K562 (cell line): Measurements from ENCODE around the gene SLC22A23. TPM values are rescaled to one million over a fixed set of nuclear protein-coding genes. Genes with fewer than 3 reads are reported as not detected.

Source experiments
- ATAC-seq: fragments of 200-7000 bp; cut with Tn5 transposase; 3 replicates; pipeline ENCODE4 v1.9.1; 2020; ENCODE audit warnings: moderate library complexity
- BruUV-seq: library from RNA; stranded (reverse); fragments of 400-500 nt; replicated peaks from 2 replicates; lab custom pipeline; 2021; lab: Mats Ljungman, UMichigan
- CTCF ChIA-PET: fragments of 300-600 bp; formaldehyde crosslinking; extraction: SDS; loops from one replicate; lab custom pipeline; 2021; ENCODE audit warnings: low intra/inter-chr PET ratio; lab: Yijun Ruan, JAX
- POLR2A ChIA-PET: fragments of 300-600, 350-650 bp; sonication (Branson Sonifier 250); formaldehyde crosslinking; extraction: SDS; loops from one replicate; lab custom pipeline; 2021; ENCODE audit warnings: antibody characterized with exemption, inconsistent platforms; lab: Yijun Ruan, JAX
- DNase-seq, 4 experiments: peaks; one replicate each; pipeline versions ENCODE4 v3.0.0 to v3.0.0-alpha.2; 2011 to 2018; ENCODE audit warnings: low spot score in 3 of 4, mixed read lengths in 3 of 4; ENCODE audit errors: extremely low read depth in 1 of 4
- FAIRE-seq: peaks from 2 replicates; lab custom pipeline; 2011; peaks lifted over from hg19 to GRCh38; lab: Jason Lieb, UNC
- H2AFZ ChIP-seq: 2 replicates; pipeline ENCODE4 v1.6.0; 2011; ENCODE audit warnings: low read depth, low read length, control low read depth, inconsistent platforms
- H3K27ac ChIP-seq: fragments of 200-600 bp; 3 replicates; pipeline ENCODE4 v1.8.0; 2011; ENCODE audit warnings: low read depth, mild to moderate bottlenecking, control low read depth, inconsistent platforms, low read length, moderate library complexity, mixed read lengths; ENCODE audit errors: extremely low read depth
- H3K27me3 ChIP-seq, 2 experiments: fragments of 300-600 bp in 1 of 2; 2 replicates in 1 of 2; 3 replicates in 1 of 2; pipeline versions ENCODE4 v1.6.0 to v1.8.0; 2011; ENCODE audit warnings: inconsistent platforms in 2 of 2, low read length in 2 of 2, mild to moderate bottlenecking in 1 of 2, mixed read lengths in 1 of 2, moderate library complexity in 1 of 2; ENCODE audit not compliant: control insufficient read depth in 2 of 2, insufficient read depth in 2 of 2
- H3K36me3 ChIP-seq: fragments of 300-600 bp; 3 replicates; pipeline ENCODE4 v1.8.0; 2011; ENCODE audit warnings: mild to moderate bottlenecking, low read length, inconsistent platforms; ENCODE audit not compliant: control insufficient read depth, insufficient read depth
- H3K4me1 ChIP-seq, 2 experiments: fragments of 200-600 bp in 1 of 2; replicated peaks in 1 of 2; 2 replicates in 1 of 2; 3 replicates in 1 of 2; pipeline versions ENCODE4 v1.5.1 to v1.8.0; 2011; ENCODE audit warnings: inconsistent platforms in 2 of 2, low read length in 2 of 2, mild to moderate bottlenecking in 1 of 2, mixed read lengths in 1 of 2, moderate library complexity in 1 of 2; ENCODE audit not compliant: control insufficient read depth in 2 of 2, insufficient read depth in 2 of 2
- H3K4me2 ChIP-seq: 2 replicates; pipeline ENCODE4 v1.6.1; 2011; ENCODE audit warnings: low read length, control low read depth, inconsistent platforms, mixed read lengths; ENCODE audit not compliant: insufficient read depth
- H3K4me3 ChIP-seq: fragments of 200-600 bp; sonication (generic), shearing (Covaris generic); 2 replicates; pipeline ENCODE4 v1.5.1; 2016; ENCODE audit warnings: control low read depth, inconsistent platforms
- H3K79me2 ChIP-seq: fragments of 200-600 bp; 3 replicates; pipeline ENCODE4 v1.8.0; 2011; ENCODE audit warnings: low read length, inconsistent platforms; ENCODE audit not compliant: control insufficient read depth, insufficient read depth
- H3K9ac ChIP-seq, 2 experiments: 2 replicates each; pipeline versions ENCODE4 v1.6.0 to v1.6.1; 2011; ENCODE audit warnings: low read depth in 2 of 2, low read length in 2 of 2, control low read depth in 1 of 2, inconsistent platforms in 1 of 2, mild to moderate bottlenecking in 1 of 2, mixed read lengths in 1 of 2; ENCODE audit not compliant: insufficient read depth in 1 of 2
- H3K9me1 ChIP-seq: one replicate; pipeline ENCODE4 v1.6.0; 2011; ENCODE audit warnings: inconsistent platforms, mild to moderate bottlenecking, low read length, moderate library complexity; ENCODE audit not compliant: control insufficient read depth, insufficient read depth
- H3K9me3 ChIP-seq: replicated peaks from 2 replicates; pipeline ENCODE4 v1.5.1; 2011; ENCODE audit warnings: low read depth, low read length, inconsistent platforms; ENCODE audit not compliant: control insufficient read depth, insufficient read depth
- H4K20me1 ChIP-seq: replicated peaks from 2 replicates; pipeline ENCODE4 v1.6.1; 2011; ENCODE audit warnings: low read length, inconsistent platforms, mixed read lengths; ENCODE audit not compliant: control insufficient read depth, insufficient read depth
- PPARD ChIP-seq: fragments of 250-450 bp; sonication (Bioruptor Pico); IDR thresholded peaks from 2 replicates; pipeline ENCODE4 v1.8.0; 2022; ENCODE audit warnings: inconsistent platforms, mild to moderate bottlenecking, moderate library complexity
- PYGO2 ChIP-seq: fragments of 450-650 bp; IDR thresholded peaks from 2 replicates; pipeline ENCODE4 v1.6.1; 2016; ENCODE audit warnings: mild to moderate bottlenecking, missing genetic modification characterization, moderate library complexity, missing compliant biosample characterization
- RB1 ChIP-seq: fragments of 450-650 bp; IDR thresholded peaks from 2 replicates; pipeline ENCODE4 v1.6.1; 2017; ENCODE audit warnings: low read depth, mild to moderate bottlenecking
- RREB1 ChIP-seq: fragments of 250-450 bp; sonication (Bioruptor Pico); IDR thresholded peaks from 2 replicates; pipeline ENCODE4 v1.4.0; 2020
- ZNF121 ChIP-seq: sonication (generic); formaldehyde crosslinking; conservative IDR thresholded peaks from 2 replicates; pipeline ENCODE4 v1.8.0; 2022; ENCODE audit warnings: missing genetic modification reagents
- WGBS: fragments of 100-300 bp; shearing (Covaris generic); methylation state at CpG from one replicate; pipeline ENCODE4 v1.1.6; 2016; ENCODE audit warnings: low coverage, mixed read lengths; ENCODE audit not compliant: insufficient coverage; ENCODE audit errors: missing lambda C conversion rate; 5-methylcytosine and 5-hydroxymethylcytosine counted together
- in situ Hi-C: fragments of 300-500 bp; cut with MboI; formaldehyde crosslinking; loops from 4 replicates; pipeline ENCODE4 v1.15.0; 2018; ENCODE audit warnings: inconsistent platforms, mixed read lengths
- intact Hi-C: fragments of 100-400 bp; cut with micrococcal nuclease; formaldehyde crosslinking; loops from 2 replicates; pipeline ENCODE4 v1.14.2; 2022
- polyA plus RNA-seq, 8 experiments: library from polyadenylated mRNA; depleted of rRNA in 4 of 8; stranded (reverse) in 5 of 8; unstranded in 3 of 8; fragments of >200 nt; fragmentation: Nextera tagmentation in 2 of 8; fragmentation: Illumina TruSeq in 1 of 8; extraction: Ambion mirVana in 2 of 8; extraction: Trizol in 1 of 8; gene quantifications; 2 replicates each; pipeline versions ENCODE4 v1.2.1 to v1.2.3, GENCODE V29; 2011 to 2014; ENCODE audit warnings: inconsistent platforms in 1 of 8, missing spikeins in 1 of 8
- total RNA-seq, 7 experiments: library from RNA; depleted of rRNA in 6 of 7; stranded (reverse); fragments of >200 nt in 6 of 7; fragmentation: Illumina TruSeq in 2 of 7; extraction: Trizol in 2 of 7; gene quantifications; 2 replicates each; pipeline versions ENCODE4 v1.2.1 to v1.2.3, GENCODE V29; 2011 to 2021; ENCODE audit warnings: low replicate concordance in 1 of 7

Gene SLC22A23
- total and polyA plus RNA-seq, 9 of the 15 experiments (the other 6 are each of a cell fraction or from before 2014, with no cell fraction given): 0.30 to 8.7 (median 2.5) TPM

DNA sequence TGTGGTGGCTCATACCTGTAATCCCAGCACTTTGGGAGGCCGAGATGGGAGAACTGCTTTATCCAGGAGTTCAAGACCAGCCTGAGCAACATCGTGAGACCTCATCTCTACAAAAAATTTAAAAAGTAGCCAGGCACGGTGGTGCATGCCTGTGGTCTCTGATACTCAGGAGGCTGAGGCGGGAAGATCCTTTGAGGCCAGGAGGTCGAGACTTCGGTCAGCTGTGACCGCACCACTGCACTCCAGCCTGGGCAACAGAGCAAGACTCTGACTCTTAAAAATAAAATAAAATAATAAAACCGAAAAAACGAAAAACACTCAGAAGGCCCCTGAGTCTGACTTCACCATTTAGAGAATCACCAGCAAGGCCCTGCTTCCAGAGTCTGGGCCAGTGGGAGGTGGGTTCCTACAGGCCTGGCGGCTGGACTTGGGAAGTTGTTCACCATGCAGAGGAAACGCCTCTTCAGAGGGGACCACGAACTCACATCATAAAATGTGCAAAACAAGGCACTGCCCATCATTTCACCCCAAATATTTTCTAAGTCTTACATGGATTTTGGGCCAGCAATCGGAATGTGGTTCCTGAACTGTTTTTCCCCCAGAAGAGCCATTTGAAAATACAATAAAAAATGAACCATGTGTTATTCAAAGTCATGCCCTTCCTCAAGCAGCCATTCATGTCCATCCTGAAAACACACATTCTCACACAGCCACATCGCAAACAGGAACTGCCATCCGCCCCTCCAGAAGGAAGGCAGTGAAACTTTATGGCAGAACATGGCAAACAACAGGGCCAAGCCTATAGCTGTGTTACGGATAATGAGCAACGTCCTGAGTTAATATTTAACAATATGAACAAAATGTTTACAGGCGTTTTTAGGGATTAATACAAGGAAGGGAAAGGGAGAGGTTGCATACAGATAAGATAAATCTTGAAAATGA is 57.8 kb downstream of the SLC22A23 start:
- ATAC-seq: no peak
- TF ChIP-seq RB1 (no peak), ZNF121 (CRISPR knock-in tag) (peak; percentile 48)
- Histone ChIP-seq H3K27me3 (no peaks in the 10 kb centered on the region), H3K27ac (no peak overlapping the region), H3K36me3 (no peaks in the 10 kb centered on the region), H3K9ac (peak overlapping the region in 1 of 2 experiments; percentile 65; a peak in 1 of 4 replicates), H3K4me3 (no peak overlapping the region), H3K4me1 (peaks cover 17 to 41% of the 10 kb centered on the region in 2 experiments), H2AFZ (no peak overlapping the region; the same call in 1 of the 2 replicates), H3K79me2 (no peaks in the 10 kb centered on the region), H3K9me3 (no peaks in the 10 kb centered on the region), H3K9me1 (no peaks in the 10 kb centered on the region), H4K20me1 (no peaks in the 10 kb centered on the region), H3K4me2 (no peak overlapping the region)
- DNase-seq: no peak
- CTCF ChIA-PET: interaction anchor here (0.6 kb wide), 1 partner anchor 98 kb away, joined by 4 read pairs; no protein-coding TSS in a partner anchor
- intact Hi-C loops: no loop called here
- BruUV-seq: no TSS peak
- WGBS: 71% methylated on average over 18 of the region's 18 CpGs
- in situ Hi-C loops: no loop called here
- FAIRE-seq: no peak
- POLR2A ChIA-PET: interaction anchor here (1.0 kb wide), 1 partner anchor 47 kb away, joined by 3 read pairs; no protein-coding TSS in a partner anchor

DNA sequence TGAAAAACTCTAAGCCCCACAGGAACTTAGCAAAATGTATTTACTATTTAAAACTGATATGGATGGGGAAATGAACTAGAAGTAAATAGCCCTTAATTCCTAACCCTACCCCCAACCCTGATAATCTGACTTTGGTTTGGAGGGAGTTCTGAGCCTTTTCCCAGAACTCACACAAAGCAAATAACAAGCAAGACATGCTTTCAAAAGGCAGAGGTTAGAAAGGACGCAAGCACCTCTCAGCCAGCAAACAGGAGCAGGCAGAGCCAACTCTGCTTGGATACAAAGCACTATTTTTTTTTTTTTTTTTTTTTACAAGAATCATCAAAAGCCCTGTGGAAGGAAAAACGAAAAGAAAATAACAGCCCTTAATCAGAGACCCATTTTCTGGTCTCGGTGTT is 58.7 kb downstream of the SLC22A23 start:
- Histone ChIP-seq H4K20me1 (no peaks in the 10 kb centered on the region), H3K4me1 (peaks cover 21 to 43% of the 10 kb centered on the region in 2 experiments), H3K9me1 (no peaks in the 10 kb centered on the region), H3K36me3 (no peaks in the 10 kb centered on the region), H3K9ac (peak overlapping the region in 1 of 2 experiments; percentile 65; a peak in 1 of 4 replicates), H3K79me2 (no peaks in the 10 kb centered on the region), H3K9me3 (no peaks in the 10 kb centered on the region), H3K27ac (no peak overlapping the region), H3K4me2 (no peak overlapping the region), H3K27me3 (no peaks in the 10 kb centered on the region), H3K4me3 (no peak overlapping the region), H2AFZ (peak overlapping the region; percentile 59; the same call in 1 of the 2 replicates)
- CTCF ChIA-PET: interaction anchor here (0.6 kb wide), 1 partner anchor 97 kb away, joined by 4 read pairs; no protein-coding TSS in a partner anchor
- in situ Hi-C loops: no loop called here
- POLR2A ChIA-PET: interaction anchor here (1.0 kb wide), 1 partner anchor 47 kb away, joined by 3 read pairs; no protein-coding TSS in a partner anchor
- 35% methylated on average over 3 of the region's 3 CpGs for WGBS
- DNase-seq: no peak
- FAIRE-seq: no peak
- ATAC-seq: no peak
- intact Hi-C loops: no loop called here
- no TSS peak for BruUV-seq
- TF ChIP-seq PPARD (CRISPR knock-in tag): no peak
- TF ChIP-seq RREB1: no peak
- TF ChIP-seq PYGO2 (tag): no peak
